Activated CD8-positive, alpha-beta memory T cell treated with anti-CD3 and anti-CD28 coated beads, Interleukin-2, amount 50 U/mL, for 1 hour (primary cell): ENCODE results near the gene PGAP3.
"Not testable (repeated sequence)": the region's sequence is repeated elsewhere in the genome, so short reads cannot be mapped to it uniquely, and the experiment has no call there.

ENCODE experiments used
- DNase-seq: peaks from one replicate; pipeline ENCODE4 v3.0.0-alpha.2; 2020; ENCODE audit errors: extremely low read depth

Gene PGAP3

GRCh38 chr17:39715375-39716072, 27.7 kb upstream of the PGAP3 start:
- DNase-seq: no peak

DNA sequence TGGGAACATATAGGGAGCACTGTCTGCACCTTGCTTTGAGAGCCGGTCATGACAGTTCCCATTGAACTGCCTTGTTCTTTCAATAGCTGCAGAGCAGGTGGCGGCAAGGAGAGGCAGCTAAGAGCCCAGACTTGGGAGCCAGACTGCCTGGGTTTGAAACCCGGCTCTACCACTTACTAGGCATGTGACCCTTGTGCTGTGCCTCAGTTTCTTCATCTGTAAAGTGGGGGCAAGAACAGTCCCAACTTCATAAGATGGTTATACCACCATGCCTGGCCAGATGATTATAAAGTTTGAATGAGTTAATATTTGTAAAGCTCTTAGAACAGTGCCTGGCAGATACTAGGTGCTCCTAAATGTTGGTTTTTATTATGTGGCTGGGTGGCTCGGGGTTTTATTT, 26.4 kb upstream of the PGAP3 start:
- no peak for DNase-seq

DNA sequence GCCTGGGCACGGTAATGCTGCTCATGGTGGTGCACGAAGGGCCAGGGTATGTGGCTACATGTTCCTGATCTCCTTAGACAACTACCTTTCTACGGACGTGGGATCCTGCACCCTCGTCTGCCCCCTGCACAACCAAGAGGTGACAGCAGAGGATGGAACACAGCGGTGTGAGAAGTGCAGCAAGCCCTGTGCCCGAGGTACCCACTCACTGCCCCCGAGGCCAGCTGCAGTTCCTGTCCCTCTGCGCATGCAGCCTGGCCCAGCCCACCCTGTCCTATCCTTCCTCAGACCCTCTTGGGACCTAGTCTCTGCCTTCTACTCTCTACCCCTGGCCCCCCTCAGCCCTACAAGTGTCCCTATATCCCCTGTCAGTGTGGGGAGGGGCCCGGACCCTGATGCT, 24.0 kb upstream of the PGAP3 start:
- no peak for DNase-seq

DNA sequence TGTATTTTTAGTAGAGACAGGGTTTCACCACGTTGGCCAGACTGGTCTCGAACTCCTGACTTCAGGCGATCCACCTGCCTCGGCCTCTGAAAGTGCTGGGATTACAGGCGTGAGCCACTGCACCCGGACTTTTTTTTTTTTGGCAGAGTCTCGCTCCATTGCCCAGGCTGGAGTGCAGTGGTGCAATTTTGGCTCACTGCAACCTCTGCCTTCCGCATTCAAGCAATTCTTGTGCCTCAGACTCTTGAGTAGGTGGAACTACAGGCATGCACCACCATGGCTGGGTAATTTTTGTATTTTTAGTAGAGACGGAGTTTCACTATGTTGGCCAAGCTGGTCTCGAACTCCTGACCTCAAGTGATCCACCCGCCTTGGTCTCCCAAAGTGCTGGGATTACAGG, 23.2 kb upstream of the PGAP3 start:
- DNase-seq: not testable (repeated sequence)

DNA sequence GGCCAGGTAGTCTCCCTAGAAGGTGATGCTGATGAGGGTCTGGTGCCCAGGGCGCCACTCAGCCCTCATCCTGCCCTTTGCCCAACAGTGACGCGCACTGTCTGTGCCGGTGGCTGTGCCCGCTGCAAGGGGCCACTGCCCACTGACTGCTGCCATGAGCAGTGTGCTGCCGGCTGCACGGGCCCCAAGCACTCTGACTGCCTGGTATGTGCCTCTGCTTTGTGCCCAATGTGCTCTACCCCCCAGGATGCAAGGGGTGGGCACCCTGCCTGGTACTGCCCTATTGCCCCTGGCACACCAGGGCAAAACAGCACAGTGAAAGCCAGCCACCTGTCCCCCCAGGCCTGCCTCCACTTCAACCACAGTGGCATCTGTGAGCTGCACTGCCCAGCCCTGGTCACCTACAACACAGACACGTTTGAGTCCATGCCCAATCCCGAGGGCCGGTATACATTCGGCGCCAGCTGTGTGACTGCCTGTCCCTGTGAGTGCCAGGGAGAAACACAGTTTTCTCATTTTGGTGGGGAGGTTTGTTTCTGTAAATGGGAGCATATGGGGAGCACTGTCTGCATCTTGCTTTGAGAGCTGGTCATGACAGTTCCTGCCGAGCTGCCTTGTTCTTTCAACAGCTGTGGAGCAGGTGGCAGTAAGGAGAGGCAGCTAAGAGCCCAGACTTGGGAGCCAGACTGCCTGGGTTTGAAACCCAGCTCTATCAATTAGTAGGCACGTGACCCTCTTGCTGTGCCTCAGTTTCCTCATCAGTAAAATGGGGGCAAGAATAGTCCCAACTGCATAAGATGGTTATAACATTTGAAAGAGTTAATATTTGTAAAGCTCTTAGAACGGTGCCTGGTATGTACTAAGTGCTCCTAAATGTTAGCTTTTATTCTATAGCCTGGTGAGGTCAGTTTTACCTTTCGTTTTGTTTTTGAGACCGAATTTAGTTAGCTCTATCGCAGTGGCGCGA, 22.4 kb upstream of the PGAP3 start:
- no peak for DNase-seq

DNA sequence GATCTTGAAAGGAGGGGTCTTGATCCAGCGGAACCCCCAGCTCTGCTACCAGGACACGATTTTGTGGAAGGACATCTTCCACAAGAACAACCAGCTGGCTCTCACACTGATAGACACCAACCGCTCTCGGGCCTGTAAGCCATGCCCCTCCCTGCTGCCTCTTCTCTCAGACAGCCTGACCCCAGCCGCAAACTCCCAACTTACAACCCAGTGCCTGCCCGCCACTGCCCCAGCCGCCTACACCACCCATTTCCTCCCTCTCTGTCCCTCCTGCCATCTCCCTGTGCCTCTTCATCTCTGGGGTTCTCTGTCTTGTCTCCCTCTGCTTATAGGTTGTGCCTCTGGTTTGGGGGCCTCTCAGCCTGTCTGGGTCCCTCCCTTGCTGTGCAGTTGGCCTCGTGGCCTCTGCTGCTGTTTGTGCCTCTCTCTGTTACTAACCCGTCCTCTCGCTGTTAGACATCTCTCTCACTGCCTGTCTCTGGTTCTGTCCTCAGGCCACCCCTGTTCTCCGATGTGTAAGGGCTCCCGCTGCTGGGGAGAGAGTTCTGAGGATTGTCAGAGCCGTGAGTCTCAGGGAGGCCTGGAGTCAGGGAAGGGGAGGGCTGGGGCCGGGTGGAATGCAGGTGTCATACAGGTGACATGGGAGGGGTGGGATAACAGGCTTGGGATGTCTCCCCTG, 21.6 kb upstream of the PGAP3 start:
- DNase-seq: no peak

DNA sequence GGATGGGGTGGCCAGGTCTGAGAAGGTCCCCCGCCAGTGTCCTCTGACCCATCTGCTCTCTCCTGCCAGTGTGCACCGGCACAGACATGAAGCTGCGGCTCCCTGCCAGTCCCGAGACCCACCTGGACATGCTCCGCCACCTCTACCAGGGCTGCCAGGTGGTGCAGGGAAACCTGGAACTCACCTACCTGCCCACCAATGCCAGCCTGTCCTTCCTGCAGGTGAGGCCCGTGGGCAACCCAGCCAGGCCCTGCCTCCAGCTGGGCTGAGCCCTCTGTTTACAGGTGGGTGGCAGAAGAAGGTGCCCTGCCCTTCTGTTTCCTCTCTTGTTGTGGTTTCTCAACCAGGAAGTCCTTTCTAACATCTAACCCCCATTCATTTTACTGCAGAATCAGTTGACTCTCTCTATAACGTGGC, 19.1 kb upstream of the PGAP3 start:
- DNase-seq: no peak

- no peak for DNase-seq
Measured at GRCh38 chr17:39706383-39706782, 18.5 kb upstream of the PGAP3 start.

DNA sequence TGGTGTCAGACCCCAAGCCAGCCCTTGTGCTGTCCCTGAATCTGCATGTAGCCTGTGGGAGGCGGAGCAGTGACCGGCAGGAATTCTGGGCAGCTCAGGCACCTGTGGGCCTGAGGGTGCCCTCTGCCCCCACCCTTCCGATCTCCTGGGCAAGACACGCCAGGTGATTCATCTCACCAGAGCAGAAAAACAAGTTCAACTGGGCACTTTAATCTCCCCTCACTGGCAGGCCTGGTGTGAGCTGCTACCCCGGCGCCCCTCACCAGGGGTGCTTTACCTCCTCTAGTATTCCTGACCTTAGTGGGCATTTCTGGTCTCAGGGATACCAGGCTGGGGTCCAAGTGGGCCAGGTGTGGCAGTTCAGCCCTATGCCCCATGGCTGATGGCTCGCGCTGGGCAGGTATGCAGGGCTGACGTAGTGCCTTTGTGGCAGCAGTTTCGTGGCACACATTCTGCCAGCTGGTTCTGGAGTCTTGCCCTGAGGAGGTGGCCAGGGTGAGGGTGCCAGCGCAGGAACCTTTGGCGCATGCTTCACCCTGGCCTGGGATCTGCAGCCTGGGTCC, 18.0 kb upstream of the PGAP3 start:
- DNase-seq: no peak

DNA sequence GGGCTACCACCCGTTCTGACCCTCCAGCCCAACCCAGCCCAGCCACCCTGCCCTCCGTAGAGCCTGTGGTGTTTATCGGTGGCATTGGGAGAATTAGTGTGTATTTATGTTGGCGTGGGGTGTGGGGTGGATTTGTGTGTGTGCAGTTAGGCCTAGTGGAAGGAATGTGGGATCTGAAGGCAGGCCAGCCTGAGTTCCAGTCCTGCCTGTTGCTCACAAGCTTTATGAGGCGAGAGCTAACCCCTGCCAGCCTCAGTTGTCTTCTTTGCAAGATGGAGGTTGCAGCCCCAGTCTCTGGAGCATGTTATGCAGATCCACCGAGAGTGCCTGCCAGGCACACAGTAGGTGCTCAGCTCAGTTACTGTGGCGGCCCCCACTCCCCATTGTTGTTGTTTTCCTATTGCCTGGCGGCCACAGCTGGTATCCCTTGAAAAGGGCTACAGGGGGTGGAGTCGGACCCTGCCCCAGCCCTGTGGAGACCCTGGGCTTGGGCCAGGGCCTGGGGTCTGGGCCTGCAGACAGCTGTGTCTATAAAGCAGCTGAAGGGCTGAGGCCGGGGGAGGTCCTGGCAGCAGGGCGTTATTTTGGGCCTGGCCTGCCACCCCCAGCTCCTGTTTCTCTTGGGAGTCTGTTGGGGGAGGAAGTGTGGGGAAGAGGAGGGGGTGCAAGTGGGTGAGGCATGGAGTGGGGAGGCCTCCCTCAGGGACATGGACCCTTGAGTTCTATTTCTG, 17.1 kb upstream of the PGAP3 start:
- no peak for DNase-seq

- DNase-seq: no peak
Measured at GRCh38 chr17:39703913-39704312, 16.1 kb upstream of the PGAP3 start.

- DNase-seq: no peak
Measured at GRCh38 chr17:39702901-39703893, 15.3 kb upstream of the PGAP3 start.

DNA sequence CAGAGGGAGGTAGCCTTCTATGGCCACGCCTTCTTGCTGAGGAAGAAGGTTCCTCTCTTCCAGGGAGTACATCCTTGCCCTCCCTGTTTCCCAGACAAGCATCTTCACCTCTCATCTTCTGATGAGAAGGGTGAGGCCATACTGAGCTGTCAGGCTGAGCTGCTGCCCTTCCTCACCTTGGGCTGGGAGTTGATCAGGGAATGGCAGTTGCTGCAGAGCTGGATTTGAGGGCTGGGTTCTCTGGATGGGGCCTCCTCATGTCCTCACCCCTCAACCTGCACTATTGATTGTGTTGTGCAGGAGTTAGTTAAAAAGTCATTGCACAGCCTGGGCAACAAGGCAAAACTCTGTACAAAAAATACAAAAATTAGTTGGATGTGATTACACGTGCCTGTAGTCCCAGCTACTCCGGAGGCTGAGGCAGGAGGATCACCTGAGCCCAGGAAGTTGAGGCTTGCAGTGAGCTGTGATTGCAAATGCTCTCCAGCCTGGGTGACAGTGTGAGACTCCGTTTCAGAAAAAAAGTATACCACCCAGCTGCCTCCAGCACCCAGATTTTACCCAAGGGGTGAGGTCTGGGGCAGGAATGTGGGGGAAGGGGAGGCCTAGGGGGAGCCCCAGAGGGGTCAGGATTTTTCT, 14.0 kb upstream of the PGAP3 start:
- no peak for DNase-seq

GRCh38 chr17:39701012-39701783, 13.3 kb upstream of the PGAP3 start:
- no peak for DNase-seq

DNA sequence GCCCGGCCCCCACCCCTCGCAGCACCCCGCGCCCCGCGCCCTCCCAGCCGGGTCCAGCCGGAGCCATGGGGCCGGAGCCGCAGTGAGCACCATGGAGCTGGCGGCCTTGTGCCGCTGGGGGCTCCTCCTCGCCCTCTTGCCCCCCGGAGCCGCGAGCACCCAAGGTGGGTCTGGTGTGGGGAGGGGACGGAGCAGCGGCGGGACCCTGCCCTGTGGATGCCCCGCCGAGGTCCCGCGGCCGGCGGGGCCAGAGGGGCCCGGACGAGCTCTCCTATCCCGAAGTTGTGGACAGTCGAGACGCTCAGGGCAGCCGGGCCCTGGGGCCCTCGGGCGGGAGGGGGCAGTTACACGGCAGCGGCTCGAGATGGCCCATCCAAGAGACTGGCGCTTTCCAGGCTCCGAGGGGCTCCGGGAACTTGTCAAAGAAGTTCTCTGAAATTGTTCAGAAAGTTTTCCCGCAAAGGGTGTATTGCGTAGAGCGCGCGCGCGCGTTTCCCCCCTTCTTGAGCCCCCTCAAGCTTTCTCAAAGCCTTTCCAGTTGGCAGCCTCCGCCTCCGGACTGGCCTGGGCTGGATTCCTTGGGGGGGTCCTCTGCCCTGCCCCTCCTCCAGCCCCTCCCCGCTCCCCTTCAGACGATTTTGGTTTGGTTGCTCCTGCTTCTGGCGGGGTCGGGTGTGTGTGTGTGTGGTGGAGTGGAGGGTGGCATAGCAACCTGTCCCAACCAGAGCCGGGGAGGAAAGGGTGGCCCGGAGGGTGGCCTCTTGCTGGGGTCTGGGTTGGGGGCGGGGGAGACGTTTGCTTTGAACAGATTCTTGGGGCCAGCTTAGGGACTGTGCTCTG, 12.5 kb upstream of the PGAP3 start:
- DNase-seq: no peak

DNA sequence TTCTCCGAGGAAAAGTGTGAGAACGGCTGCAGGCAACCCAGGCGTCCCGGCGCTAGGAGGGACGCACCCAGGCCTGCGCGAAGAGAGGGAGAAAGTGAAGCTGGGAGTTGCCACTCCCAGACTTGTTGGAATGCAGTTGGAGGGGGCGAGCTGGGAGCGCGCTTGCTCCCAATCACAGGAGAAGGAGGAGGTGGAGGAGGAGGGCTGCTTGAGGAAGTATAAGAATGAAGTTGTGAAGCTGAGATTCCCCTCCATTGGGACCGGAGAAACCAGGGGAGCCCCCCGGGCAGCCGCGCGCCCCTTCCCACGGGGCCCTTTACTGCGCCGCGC, 11.9 kb upstream of the PGAP3 start, which contains the start of gene ERBB2:
TSS of gene ERBB2 (plus strand) at position 247 of the 330 bp plus-strand sequence. CDS start 175 bp downstream, outside the sequence.
- no peak for DNase-seq

GRCh38 chr17:39699157-39699817, 11.4 kb upstream of the PGAP3 start:
- DNase-seq: not testable (repeated sequence)
